GM19438 (cell line): Measurements from ENCODE around the gene KIAA0319L.

Experiments used
- ATAC-seq: cut with Tn5 transposase; IDR thresholded peaks from one replicate; pipeline ENCODE4 v1.9.1; 2021; ENCODE audit warnings: low read depth; ENCODE audit not compliant: unreplicated experiment

Gene KIAA0319L

GRCh38 chr1:35452106-35452774 is 105.0 kb downstream of the KIAA0319L start:
- ATAC-seq, result no peak

DNA sequence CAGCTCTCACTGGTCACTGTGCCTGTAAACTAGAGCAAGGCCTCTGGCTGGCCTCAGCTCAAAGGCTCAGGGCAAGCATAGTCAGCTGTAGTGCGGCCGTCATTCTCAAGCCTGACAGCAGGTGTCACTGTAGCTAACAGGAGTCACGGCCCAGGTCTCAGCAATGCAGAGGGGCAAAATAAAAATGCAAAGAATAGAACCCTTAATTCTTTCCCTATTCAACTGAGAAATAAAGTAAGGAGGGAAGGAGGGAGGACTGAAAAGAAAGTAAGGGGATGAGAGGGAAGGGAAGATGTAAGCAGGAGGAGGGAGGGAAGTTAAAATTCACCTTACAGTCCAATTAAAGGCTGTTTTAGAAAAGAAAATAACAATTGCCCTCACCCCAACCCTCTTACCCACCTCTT is 106.1 kb downstream of the KIAA0319L start:
- ATAC-seq, result no peak

DNA sequence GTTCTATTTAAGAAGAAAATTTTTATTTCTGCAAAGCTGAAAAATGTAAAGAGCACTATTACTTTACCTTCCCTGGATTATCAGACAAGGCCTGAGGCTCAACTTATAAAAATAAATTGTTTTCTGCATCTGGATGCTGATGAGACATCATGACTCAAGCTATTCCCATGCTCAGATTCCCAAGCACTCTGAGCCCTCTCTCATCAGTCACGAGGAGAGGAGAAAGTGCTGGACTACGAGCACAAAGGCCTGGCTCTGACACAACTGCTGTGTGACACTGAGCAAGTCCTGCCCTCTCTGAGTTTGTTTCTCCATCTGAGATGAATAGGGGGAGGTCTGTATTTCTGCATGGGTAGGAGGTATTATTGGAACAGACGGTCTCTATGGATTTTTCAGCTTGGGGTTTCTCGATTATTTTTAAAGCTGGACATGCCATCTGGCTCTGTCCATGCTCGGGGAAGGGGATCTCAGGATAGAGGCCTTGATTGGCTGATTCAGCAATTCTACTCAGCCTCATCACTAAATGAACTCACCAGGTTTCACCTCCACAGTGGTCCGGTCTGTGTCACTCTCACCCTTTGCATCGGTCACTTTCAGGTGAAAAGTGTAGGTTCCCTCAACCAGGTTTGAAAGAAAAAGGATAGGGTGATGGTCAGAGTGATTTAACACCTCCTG is 107.7 kb downstream of the KIAA0319L start:
- no peak for ATAC-seq

GRCh38 chr1:35448344-35448801 is 108.8 kb downstream of the KIAA0319L start:
- ATAC-seq, result no peak

DNA sequence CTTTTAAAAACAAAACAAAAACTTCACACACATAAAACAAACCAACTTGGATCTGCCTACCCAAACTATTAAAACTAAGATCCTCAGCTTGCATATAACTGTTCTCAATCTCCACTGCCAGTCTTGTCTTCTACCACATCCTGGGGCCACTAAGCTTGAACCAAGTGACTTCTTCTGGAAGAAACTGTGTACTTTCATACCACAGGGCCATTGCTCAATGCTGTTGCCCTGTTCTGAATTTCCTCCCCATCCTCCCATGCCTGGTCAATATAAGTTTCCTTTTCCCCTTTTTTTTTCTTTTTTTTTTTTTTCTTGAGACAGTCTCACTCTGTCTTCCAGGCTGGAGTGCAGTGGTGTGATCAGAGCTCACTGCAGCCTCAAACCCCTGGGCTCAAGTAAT is 109.9 kb downstream of the KIAA0319L start:
- no peak for ATAC-seq

DNA sequence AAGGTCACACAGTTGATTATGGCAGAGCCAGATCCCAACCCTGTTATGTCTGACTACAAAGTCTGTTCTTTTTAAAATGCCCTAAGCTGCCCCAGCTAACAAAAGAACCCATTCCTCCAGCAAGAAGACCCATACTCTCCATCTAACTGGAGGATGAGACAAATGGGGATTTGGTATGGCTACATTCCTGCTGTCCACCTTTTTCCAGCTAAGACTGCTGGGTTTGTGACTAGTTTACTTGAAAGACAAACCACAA is 112.8 kb downstream of the KIAA0319L start:
- ATAC-seq, result no peak

- no peak for ATAC-seq
Observed at GRCh38 chr1:35443768-35444518, 113.3 kb downstream of the KIAA0319L start.

DNA sequence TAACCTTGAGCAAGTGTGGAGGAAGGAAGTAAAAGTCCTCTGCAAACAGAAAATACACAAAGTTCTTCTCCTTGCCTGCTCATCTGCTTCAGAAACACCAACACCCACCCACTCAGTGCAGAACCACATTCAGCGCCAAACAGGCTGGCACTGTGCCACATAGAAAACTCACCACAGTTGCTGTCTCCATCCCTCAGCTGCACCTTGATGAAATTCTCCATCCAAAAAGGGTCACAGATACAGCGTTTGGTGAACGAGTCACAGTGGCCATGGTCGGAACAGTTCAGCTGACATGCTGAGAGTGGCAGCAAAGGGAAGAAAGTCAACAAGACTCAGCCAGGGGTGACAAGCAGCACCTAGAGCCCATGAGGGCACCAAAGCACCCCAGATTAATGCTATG is 114.5 kb downstream of the KIAA0319L start:
- no peak for ATAC-seq

DNA sequence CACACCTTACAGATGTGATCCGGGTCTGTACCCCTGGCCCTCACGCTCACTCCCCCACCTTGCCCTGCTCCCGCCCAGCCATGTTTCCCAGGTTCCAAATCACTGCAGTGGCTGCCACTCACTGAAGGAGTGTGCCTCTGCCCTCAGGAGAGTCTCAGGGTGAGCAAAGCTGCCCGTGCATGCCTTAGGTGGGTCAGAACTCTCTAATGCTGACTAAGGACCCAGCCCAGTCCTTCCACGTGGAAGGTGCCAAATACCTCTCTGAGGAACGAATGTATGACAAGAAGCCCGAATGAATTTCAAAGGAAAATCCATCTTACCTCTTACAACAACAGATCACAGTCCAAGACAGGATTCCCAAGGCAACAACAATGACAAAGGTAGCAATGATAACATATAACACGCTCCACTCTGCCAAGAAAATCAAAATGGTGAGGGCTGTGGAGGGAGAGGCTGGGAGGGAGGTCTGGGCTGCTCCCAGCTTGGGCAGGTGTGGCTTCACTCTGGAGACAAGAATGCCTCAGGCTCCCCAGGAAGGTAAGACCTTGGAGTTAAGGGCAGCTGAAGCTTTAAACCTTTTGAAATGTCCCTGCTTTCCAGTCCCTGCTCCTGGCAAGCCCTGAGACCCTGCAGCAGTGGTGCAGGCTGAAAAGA is 115.2 kb downstream of the KIAA0319L start:
- ATAC-seq, result no peak

GRCh38 chr1:35439626-35440025 is 117.6 kb downstream of the KIAA0319L start:
- no peak for ATAC-seq

DNA sequence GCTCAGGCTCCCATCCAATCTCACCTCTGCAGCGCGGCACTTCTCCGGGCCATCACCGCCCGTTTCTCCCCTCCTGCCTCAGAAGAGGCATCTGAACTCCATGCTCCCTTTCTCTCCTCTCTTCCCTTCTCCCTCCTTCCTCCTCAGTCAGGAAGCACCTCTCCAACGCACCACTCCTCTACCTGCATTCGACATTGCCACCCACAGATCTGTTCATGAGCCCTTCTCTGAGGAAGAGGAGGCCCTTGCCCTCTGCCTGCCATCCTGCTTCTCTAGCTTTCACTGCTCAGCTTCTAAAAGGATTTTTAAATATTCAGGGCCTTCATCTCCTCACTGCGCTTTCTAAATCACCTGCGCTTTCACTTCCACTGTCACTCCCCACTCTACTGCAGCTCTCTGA is 120.0 kb downstream of the KIAA0319L start:
- ATAC-seq, result no peak

GRCh38 chr1:35436078-35436477 is 121.1 kb downstream of the KIAA0319L start:
- no peak for ATAC-seq

- no peak for ATAC-seq
Observed at GRCh38 chr1:35434703-35435102, 122.5 kb downstream of the KIAA0319L start.

DNA sequence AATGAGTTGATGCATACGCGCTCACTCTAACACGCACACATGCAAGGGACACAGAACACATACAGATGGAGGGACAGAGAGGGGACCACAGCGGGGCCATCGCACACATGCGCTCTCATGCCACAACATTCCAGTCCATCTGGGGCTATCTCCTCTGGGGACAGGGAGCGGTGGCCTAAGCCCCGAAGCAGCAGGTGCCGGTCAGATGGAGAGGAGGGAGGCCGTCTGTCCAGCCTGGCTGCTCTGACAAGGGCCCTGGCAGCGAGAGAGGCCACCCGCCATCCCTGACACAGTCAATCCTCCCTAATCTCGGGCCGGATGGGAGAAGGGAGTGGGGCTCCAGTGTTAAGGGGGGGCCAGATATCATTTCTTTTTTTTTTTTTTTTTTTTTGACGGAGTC is 123.5 kb downstream of the KIAA0319L start:
- no peak for ATAC-seq

DNA sequence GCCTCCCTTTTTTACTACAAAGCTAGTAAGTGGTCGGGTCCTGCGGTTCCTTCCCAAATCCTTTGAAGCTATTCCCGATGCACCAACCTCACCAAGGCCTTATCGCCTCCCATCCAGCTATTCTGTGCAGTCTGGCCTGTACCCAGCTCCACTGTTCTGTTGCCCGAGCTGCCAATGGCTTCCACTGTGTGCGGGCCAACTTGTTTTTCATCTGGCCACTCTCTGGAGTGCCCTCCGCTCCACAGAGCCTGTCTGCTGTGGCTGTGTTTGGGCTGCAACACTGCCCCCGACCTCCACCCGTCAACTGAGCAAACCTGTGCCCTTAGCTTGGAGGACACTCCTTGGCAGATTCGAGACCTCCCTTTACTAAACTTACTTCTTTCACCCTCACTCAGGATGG is 125.0 kb downstream of the KIAA0319L start:
- ATAC-seq, result no peak

- no peak for ATAC-seq
Observed at GRCh38 chr1:35431173-35431599, 126.0 kb downstream of the KIAA0319L start.

DNA sequence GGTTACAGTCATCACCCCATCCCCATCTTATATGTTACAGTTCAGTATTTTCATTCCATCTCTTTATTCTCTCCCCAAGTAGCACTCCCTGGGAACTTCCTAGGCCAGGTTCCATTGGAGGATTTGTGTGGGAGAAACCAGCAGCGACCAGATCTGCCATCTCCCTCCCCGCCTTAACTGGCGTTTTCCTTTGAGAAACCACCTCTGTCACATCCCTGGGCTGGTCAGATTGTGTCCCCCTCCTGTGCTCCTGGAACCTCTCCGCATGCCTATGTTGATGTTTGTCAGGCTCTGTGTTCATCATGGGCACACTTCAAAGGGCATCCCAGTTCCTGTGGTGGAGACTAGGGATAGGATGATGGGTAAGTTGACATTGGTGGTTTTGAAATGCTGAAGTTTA is 126.4 kb downstream of the KIAA0319L start:
- no peak for ATAC-seq

DNA sequence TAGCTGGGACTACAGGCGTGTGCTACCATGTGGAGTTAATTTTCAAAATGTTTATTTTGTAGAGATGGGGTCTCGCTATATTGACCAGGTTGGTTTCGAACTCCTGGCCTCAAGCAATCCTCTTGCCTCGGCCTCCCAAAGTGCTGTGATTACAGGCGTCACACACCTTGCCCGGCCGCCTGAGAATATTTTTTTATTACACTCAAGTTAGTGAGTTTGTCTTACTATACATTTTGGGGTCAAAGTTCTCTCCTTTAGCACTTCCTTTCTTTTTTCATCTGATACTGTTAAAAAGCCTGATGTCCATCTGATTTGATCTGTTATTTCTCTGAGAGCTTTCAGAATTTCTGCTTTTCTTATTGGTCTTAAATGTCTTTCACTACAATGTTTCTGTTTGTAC is 128.8 kb downstream of the KIAA0319L start:
- ATAC-seq, result no peak

DNA sequence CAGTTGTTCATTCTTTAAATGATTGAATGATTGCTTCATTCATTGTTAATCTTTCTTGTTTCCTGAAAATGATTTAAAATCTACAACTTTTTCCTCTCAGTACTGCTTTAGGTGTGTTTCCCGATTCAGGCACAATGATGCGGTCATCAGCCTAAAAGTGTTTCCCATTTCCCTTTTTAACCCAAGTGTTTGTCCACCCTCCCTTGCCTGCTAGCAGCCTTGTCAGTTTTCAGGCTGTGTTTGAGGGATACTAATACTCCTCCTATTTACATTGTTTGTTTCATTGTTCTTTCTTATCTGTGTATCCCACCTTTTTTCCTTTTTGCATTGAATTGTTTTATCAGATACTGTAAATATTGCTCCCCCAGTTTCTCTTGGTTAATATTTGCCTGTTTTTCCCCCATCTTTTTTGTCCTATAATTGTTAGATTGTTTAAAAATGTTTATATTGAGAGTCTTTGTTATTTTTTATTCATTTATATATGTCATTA is 131.1 kb downstream of the KIAA0319L start:
- ATAC-seq, result no peak

- no peak for ATAC-seq
Observed at GRCh38 chr1:35408925-35409324, 148.3 kb downstream of the KIAA0319L start.

- ATAC-seq, result no peak
Observed at GRCh38 chr1:35407743-35408142, 149.5 kb downstream of the KIAA0319L start.
